A549 (cell line): Measurements from ENCODE around the gene ZSCAN9.

Source experiments
- CHD2 ChIP-seq: fragments of 150-350 bp; IDR thresholded peaks from 2 replicates; pipeline ENCODE4 v1.6.1; 2014; ENCODE audit warnings: low read length; ENCODE audit not compliant: partially characterized antibody
- CHD4 ChIP-seq: fragments of 200-600 bp; sonication (generic); IDR thresholded peaks from 2 replicates; pipeline ENCODE4 v1.6.1; 2016; ENCODE audit warnings: antibody characterized with exemption, mild to moderate bottlenecking, borderline replicate concordance
- CTCF ChIP-seq: fragments of >200 bp; sonication (Bioruptor Twin); formaldehyde crosslinking; IDR thresholded peaks from 3 replicates; pipeline ENCODE4 v1.5.1; 2016
- EP300 ChIP-seq, 2 experiments: fragments of >200 bp; sonication (Bioruptor Twin); formaldehyde crosslinking; IDR thresholded peaks; 2 replicates in 1 of 2; 3 replicates in 1 of 2; pipeline ENCODE4 v1.6.1; 2016 to 2017
- ESRRA ChIP-seq: fragments of 150-350 bp; IDR thresholded peaks from 2 replicates; pipeline ENCODE4 v1.6.1; 2014; ENCODE audit warnings: mild to moderate bottlenecking, low read length, borderline replicate concordance
- FOSL2 ChIP-seq, 2 experiments: fragments of 450-650 bp in 1 of 2; fragments of >200 bp in 1 of 2; sonication (Bioruptor Twin) in 1 of 2; formaldehyde crosslinking; IDR thresholded peaks; 2 replicates each; pipeline versions ENCODE4 v1.5.0 to v1.6.1; 2016 to 2020; ENCODE audit warnings: mild to moderate bottlenecking in 1 of 2, moderate library complexity in 1 of 2
- PHF8 ChIP-seq: fragments of 200-600 bp; sonication (generic); IDR thresholded peaks from 2 replicates; pipeline ENCODE4 v1.6.1; 2016; ENCODE audit warnings: low read depth, mild to moderate bottlenecking, antibody characterized with exemption, moderate library complexity, borderline replicate concordance
- POLR2A ChIP-seq: IDR thresholded peaks from 2 replicates; pipeline ENCODE4 v1.6.1; 2012; ENCODE audit warnings: mild to moderate bottlenecking, low read length
- POLR2AphosphoS2 ChIP-seq: conservative IDR thresholded peaks from 2 replicates; pipeline ENCODE4 v1.6.1; 2012; ENCODE audit warnings: low read length, improper control_type of control experiment, inconsistent platforms
- REST ChIP-seq: fragments of 200-600 bp; sonication (generic); IDR thresholded peaks from 2 replicates; pipeline ENCODE4 v1.6.1; 2016; ENCODE audit warnings: antibody characterized with exemption, mild to moderate bottlenecking, moderate library complexity
- RFX5 ChIP-seq: fragments of 450-650 bp; IDR thresholded peaks from 2 replicates; pipeline ENCODE4 v1.7.1; 2014; ENCODE audit warnings: antibody characterized with exemption, mild to moderate bottlenecking, moderate library complexity
- SMC3 ChIP-seq: fragments of >200 bp; sonication (Bioruptor Twin); formaldehyde crosslinking; IDR thresholded peaks from 3 replicates; pipeline ENCODE4 v1.6.1; 2018; ENCODE audit warnings: inconsistent platforms

- no peak for TF ChIP-seq CTCF
- no peak for TF ChIP-seq EP300 (IDR thresholded peaks at IDR 0.05)
- TF ChIP-seq POLR2AphosphoS2 = no peak
- TF ChIP-seq FOSL2 (IDR thresholded peaks at IDR 0.05) = no peak
- TF ChIP-seq FOSL2 (CRISPR knock-in tag; IDR thresholded peaks at IDR 0.05) = no peak
- TF ChIP-seq POLR2A = no peak
- no peak for TF ChIP-seq CHD4
- no peak for TF ChIP-seq PHF8
- TF ChIP-seq ESRRA = no peak
- TF ChIP-seq CHD2 = no peak
- no peak for TF ChIP-seq SMC3
- no peak for TF ChIP-seq REST
- no peak for TF ChIP-seq RFX5
Measured at GRCh38 chr6:28257042-28257441, 32.0 kb downstream of the ZSCAN9 start.
